Thyroid gland (tissue), 4 donors: ENCODE results near the gene HCST. TPM values are rescaled to one million over a fixed set of nuclear protein-coding genes. Genes with fewer than 3 reads are reported as not detected.

Experiments used
- DNase-seq, 2 donors: peaks; one replicate each; pipeline ENCODE4 v3.0.0-alpha.2; 2019
- H3K27ac ChIP-seq, 3 donors: fragments of 200-600 bp; sonication (generic); 1 replicate in 2 of 3; 2 replicates in 1 of 3; pipeline ENCODE4 v1.5.1; 2016 to 2019; ENCODE audit warnings: mild to moderate bottlenecking in 1 of 3, moderate library complexity in 1 of 3
- H3K27me3 ChIP-seq: fragments of 200-600 bp; sonication (generic); one replicate; pipeline ENCODE4 v1.5.1; 2019
- H3K36me3 ChIP-seq, 2 donors: fragments of 200-600 bp; sonication (generic); one replicate each; pipeline ENCODE4 v1.5.1; 2016 to 2019
- H3K4me1 ChIP-seq, 2 donors: fragments of 200-600 bp; sonication (generic); one replicate each; pipeline ENCODE4 v1.5.1; 2017 to 2019
- H3K4me3 ChIP-seq, 3 donors: fragments of 200-600 bp; sonication (generic); replicated peaks in 1 of 3; 1 replicate in 2 of 3; 2 replicates in 1 of 3; pipeline ENCODE4 v1.5.1; 2016; ENCODE audit warnings: mild to moderate bottlenecking in 1 of 3
- H3K9me3 ChIP-seq: fragments of 200-600 bp; sonication (generic); one replicate; pipeline ENCODE4 v1.5.1; 2017
- CTCF ChIP-seq, 6 experiments: fragments of 200-600 bp in 3 of 6; fragments of 450-650 bp in 3 of 6; sonication (generic) in 3 of 6; IDR thresholded peaks; one replicate each; pipeline ENCODE4 v1.5.1; 2016 to 2019; ENCODE audit warnings: antibody characterized with exemption in 6 of 6, mild to moderate bottlenecking in 2 of 6, inconsistent platforms in 1 of 6, moderate library complexity in 1 of 6
- POLR2A ChIP-seq, 2 donors: fragments of 450-650 bp; IDR thresholded peaks; one replicate each; pipeline ENCODE4 v1.6.1; 2017; ENCODE audit warnings: antibody characterized with exemption in 2 of 2, mild to moderate bottlenecking in 2 of 2, moderate library complexity in 1 of 2
- WGBS, 2 donors: methylation state at CpG; one replicate each; pipeline ENCODE4 v1.1.5; 2017; 5-methylcytosine and 5-hydroxymethylcytosine counted together
- intact Hi-C: fragments of 100-400 bp; cut with DNase I; formaldehyde crosslinking; loops from one replicate; pipeline ENCODE4 v1.15.1; 2023
- total RNA-seq, 4 donors: library from RNA; depleted of rRNA; stranded (reverse); fragments of >200 nt; gene quantifications; one replicate each; pipeline ENCODE4 v1.2.3, GENCODE V29; 2016

Gene HCST
- total RNA-seq, 4 donors from 2014 or later, result 1.4 to 4.4 TPM; not detected in 2

- no peak for DNase-seq
- TF ChIP-seq CTCF (IDR thresholded peaks at IDR 0.05) (no peak), POLR2A (IDR thresholded peaks at IDR 0.05) (no peak)
- Histone ChIP-seq H3K27ac (no peak overlapping the region), H3K27me3 (no peaks in the 10 kb centered on the region), H3K9me3 (no peaks in the 10 kb centered on the region), H3K36me3 (no peaks in the 10 kb centered on the region), H3K4me1 (peaks cover 0 to 16% of the 10 kb centered on the region in 2 donors), H3K4me3 (no peak overlapping the region)
- WGBS, 2 donors, result 60 to 74% methylated on average over 7 of the region's 7 CpGs
- intact Hi-C loops, result no loop called here
Measured at GRCh38 chr19:35913589-35913988, 11.3 kb downstream of the HCST start.

- no peaks in the 10 kb centered on the region for H3K36me3 ChIP-seq
- no peak for TF ChIP-seq CTCF (IDR thresholded peaks at IDR 0.05)
- TF ChIP-seq POLR2A (IDR thresholded peaks at IDR 0.05), result no peak
- no peak overlapping the region for H3K4me3 ChIP-seq
- 68 to 77% methylated on average over 3 of the region's 3 CpGs for WGBS, 2 donors
- intact Hi-C loops, result no loop called here
- peaks cover 0 to 16% of the 10 kb centered on the region in 2 donors for H3K4me1 ChIP-seq
- H3K27ac ChIP-seq, result no peak overlapping the region
- no peak for DNase-seq
- H3K27me3 ChIP-seq, result no peaks in the 10 kb centered on the region
- no peaks in the 10 kb centered on the region for H3K9me3 ChIP-seq
Measured at GRCh38 chr19:35915443-35915842, 13.1 kb downstream of the HCST start.

- Histone ChIP-seq H3K36me3 (no peaks in the 10 kb centered on the region), H3K4me3 (no peak overlapping the region), H3K9me3 (no peaks in the 10 kb centered on the region), H3K4me1 (no peaks in the 10 kb centered on the region), H3K27me3 (no peaks in the 10 kb centered on the region), H3K27ac (no peak overlapping the region)
- 90 to 92% methylated on average over 11 of the region's 11 CpGs for WGBS, 2 donors
- intact Hi-C loops, result no loop called here
- no peak for TF ChIP-seq POLR2A (IDR thresholded peaks at IDR 0.05)
- no peak for DNase-seq
Measured at GRCh38 chr19:35919306-35919705, 17.0 kb downstream of the HCST start.

- H3K27me3 ChIP-seq, result no peaks in the 10 kb centered on the region
- H3K9me3 ChIP-seq, result no peaks in the 10 kb centered on the region
- H3K27ac ChIP-seq, result no peak overlapping the region
- H3K4me1 ChIP-seq, result no peaks in the 10 kb centered on the region
- no peak for DNase-seq
- intact Hi-C loops, result no loop called here
- 81 to 90% methylated on average over 6 of the region's 6 CpGs for WGBS, 2 donors
- H3K4me3 ChIP-seq, result no peak overlapping the region
- TF ChIP-seq POLR2A (IDR thresholded peaks at IDR 0.05) (no peak), CTCF (IDR thresholded peaks at IDR 0.05) (no peak)
- no peaks in the 10 kb centered on the region for H3K36me3 ChIP-seq
Measured at GRCh38 chr19:35921012-35921411, 18.7 kb downstream of the HCST start.

GRCh38 chr19:35925501-35925900 is 23.2 kb downstream of the HCST start:
- no peaks in the 10 kb centered on the region for H3K9me3 ChIP-seq
- whole genome bisulfite sequencing, 2 donors, result 82 to 91% methylated on average over 3 of the region's 3 CpGs
- H3K4me3 ChIP-seq, result no peak overlapping the region
- no peak overlapping the region for H3K27ac ChIP-seq
- TF ChIP-seq CTCF (IDR thresholded peaks at IDR 0.05), result no peak
- TF ChIP-seq POLR2A (IDR thresholded peaks at IDR 0.05), result no peak
- DNase-seq, result no peak
- no peaks in the 10 kb centered on the region for H3K27me3 ChIP-seq
- H3K36me3 ChIP-seq, result no peaks in the 10 kb centered on the region
- intact Hi-C loops, result no loop called here
- H3K4me1 ChIP-seq, result peaks cover 0 to 3% of the 10 kb centered on the region in 2 donors

GRCh38 chr19:35928507-35928906 is 26.2 kb downstream of the HCST start:
- no peak for TF ChIP-seq CTCF (IDR thresholded peaks at IDR 0.05)
- no peak for TF ChIP-seq POLR2A (IDR thresholded peaks at IDR 0.05)
- Histone ChIP-seq H3K4me3 (no peak overlapping the region), H3K36me3 (no peaks in the 10 kb centered on the region), H3K9me3 (no peaks in the 10 kb centered on the region), H3K4me1 (peaks cover 0 to 7% of the 10 kb centered on the region in 2 donors), H3K27me3 (no peaks in the 10 kb centered on the region), H3K27ac (no peak overlapping the region)
- intact Hi-C loops, result no loop called here
- 38 to 52% methylated on average over 5 of the region's 5 CpGs for WGBS, 2 donors
- peak; percentile 53 to 55 for DNase-seq
